MM.1S (cell line): ENCODE results near the gene RAB38.

Source experiments
- EZH2 ChIP-seq: fragments of 300-600 bp; sonication (generic); optimal IDR thresholded peaks from 2 replicates; pipeline ENCODE3; 2017; ENCODE audit warnings: low read depth, mild to moderate bottlenecking, antibody characterized with exemption, low read length, mixed read lengths
- TF ChIP-seq, protein P1 (sequence below): fragments of 300-600 bp; sonication (generic); IDR thresholded peaks from 2 replicates; pipeline ENCODE4 v1.5.1; 2016; ENCODE audit warnings: antibody characterized with exemption, low read length, mixed read lengths

DNA sequence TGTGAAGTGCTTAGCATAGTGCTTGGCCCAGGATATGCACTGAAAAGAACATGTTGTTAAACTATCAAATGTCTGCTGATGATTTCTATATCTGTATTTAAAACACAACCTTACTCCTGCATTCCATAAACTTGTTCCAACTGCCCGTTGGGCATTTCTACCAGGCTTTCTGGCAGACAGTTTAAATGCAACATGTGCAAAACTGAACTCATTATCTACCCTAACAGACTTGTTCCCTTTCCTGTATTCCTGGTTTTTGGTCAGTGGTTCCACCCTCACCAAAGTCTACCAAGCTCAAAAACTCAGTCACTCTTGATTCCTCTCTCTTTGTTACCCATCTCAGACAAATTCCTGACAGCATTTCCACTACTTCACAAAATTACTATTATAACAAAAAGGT lies 6.5 kb upstream of the RAB38 start:
- TF ChIP-seq, protein P1, sequence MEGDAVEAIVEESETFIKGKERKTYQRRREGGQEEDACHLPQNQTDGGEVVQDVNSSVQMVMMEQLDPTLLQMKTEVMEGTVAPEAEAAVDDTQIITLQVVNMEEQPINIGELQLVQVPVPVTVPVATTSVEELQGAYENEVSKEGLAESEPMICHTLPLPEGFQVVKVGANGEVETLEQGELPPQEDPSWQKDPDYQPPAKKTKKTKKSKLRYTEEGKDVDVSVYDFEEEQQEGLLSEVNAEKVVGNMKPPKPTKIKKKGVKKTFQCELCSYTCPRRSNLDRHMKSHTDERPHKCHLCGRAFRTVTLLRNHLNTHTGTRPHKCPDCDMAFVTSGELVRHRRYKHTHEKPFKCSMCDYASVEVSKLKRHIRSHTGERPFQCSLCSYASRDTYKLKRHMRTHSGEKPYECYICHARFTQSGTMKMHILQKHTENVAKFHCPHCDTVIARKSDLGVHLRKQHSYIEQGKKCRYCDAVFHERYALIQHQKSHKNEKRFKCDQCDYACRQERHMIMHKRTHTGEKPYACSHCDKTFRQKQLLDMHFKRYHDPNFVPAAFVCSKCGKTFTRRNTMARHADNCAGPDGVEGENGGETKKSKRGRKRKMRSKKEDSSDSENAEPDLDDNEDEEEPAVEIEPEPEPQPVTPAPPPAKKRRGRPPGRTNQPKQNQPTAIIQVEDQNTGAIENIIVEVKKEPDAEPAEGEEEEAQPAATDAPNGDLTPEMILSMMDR = no peak
- TF ChIP-seq EZH2 = no peak
